Lower leg skin (tissue), 4 donors: ENCODE results near the gene OTOGL. TPM values are rescaled to one million over a fixed set of nuclear protein-coding genes. Genes with fewer than 3 reads are reported as not detected.
A peak's percentile ranks its signal among the peaks of the same experiment; 100 is the strongest.

Source experiments
- DNase-seq, 2 donors: peaks; one replicate each; pipeline ENCODE4 v3.0.0-alpha.2; 2019; ENCODE audit warnings: low spot score in 2 of 2
- H3K4me3 ChIP-seq: fragments of 200-600 bp; sonication (generic); 2 replicates; pipeline ENCODE4 v1.5.1; 2017; ENCODE audit warnings: mild to moderate bottlenecking, low read depth; ENCODE audit not compliant: poor library complexity, severe bottlenecking
- POLR2A ChIP-seq, 2 donors: fragments of 450-650 bp; IDR thresholded peaks; one replicate each; pipeline ENCODE4 v1.6.1; 2016 to 2017; ENCODE audit warnings: antibody characterized with exemption in 2 of 2, mild to moderate bottlenecking in 1 of 2, moderate library complexity in 1 of 2
- WGBS, 2 donors: methylation state at CpG; one replicate each; pipeline ENCODE4 v1.1.5; 2018; 5-methylcytosine and 5-hydroxymethylcytosine counted together
- intact Hi-C: fragments of 100-400 bp; cut with DNase I; formaldehyde crosslinking; loops from one replicate; pipeline ENCODE4 v1.15.0; 2023; ENCODE audit warnings: low total_unique reads
- total RNA-seq, 4 donors: library from RNA; depleted of rRNA; stranded (reverse); fragments of >200 nt; gene quantifications; one replicate each; pipeline ENCODE4 v1.1.0, GENCODE V29; 2016
- TF ChIP-seq, protein P1 (sequence below), 3 donors: fragments of 450-650 bp; IDR thresholded peaks; one replicate each; pipeline ENCODE4 v1.5.1; 2016; ENCODE audit warnings: antibody characterized with exemption in 3 of 3, mild to moderate bottlenecking in 3 of 3, moderate library complexity in 2 of 3

Gene OTOGL
- total RNA-seq, 4 donors from 2014 or later, result 0.06 to 0.56 (median 0.12) TPM

DNA sequence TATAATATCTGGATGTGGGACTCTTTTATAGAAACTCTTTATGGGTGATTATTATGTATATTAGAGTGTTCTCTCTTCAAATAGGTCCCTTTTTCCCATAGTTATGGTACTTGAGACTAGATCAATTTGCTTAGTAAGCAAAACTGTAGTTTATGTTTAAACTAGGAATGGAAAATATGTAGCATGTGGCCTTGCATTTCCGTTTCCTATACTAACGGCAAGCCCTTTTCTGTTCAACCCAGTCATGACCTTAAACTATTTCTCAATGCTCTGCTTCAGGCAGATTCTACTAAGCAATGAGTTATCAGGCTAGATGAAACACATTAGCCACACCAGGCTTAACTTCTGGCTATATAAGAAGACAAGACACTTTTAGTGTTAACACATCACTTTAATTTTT is 84.6 kb downstream of the OTOGL start:
- H3K4me3 ChIP-seq, result no peak overlapping the region
- 66 to 81% methylated on average over 2 of the region's 2 CpGs for WGBS, 2 donors
- no peak for TF ChIP-seq POLR2A (IDR thresholded peaks at IDR 0.05)
- TF ChIP-seq, protein P1, sequence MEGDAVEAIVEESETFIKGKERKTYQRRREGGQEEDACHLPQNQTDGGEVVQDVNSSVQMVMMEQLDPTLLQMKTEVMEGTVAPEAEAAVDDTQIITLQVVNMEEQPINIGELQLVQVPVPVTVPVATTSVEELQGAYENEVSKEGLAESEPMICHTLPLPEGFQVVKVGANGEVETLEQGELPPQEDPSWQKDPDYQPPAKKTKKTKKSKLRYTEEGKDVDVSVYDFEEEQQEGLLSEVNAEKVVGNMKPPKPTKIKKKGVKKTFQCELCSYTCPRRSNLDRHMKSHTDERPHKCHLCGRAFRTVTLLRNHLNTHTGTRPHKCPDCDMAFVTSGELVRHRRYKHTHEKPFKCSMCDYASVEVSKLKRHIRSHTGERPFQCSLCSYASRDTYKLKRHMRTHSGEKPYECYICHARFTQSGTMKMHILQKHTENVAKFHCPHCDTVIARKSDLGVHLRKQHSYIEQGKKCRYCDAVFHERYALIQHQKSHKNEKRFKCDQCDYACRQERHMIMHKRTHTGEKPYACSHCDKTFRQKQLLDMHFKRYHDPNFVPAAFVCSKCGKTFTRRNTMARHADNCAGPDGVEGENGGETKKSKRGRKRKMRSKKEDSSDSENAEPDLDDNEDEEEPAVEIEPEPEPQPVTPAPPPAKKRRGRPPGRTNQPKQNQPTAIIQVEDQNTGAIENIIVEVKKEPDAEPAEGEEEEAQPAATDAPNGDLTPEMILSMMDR (IDR thresholded peaks at IDR 0.05), result no peak
- intact Hi-C loops, result no loop called here
- DNase-seq, result no peak

DNA sequence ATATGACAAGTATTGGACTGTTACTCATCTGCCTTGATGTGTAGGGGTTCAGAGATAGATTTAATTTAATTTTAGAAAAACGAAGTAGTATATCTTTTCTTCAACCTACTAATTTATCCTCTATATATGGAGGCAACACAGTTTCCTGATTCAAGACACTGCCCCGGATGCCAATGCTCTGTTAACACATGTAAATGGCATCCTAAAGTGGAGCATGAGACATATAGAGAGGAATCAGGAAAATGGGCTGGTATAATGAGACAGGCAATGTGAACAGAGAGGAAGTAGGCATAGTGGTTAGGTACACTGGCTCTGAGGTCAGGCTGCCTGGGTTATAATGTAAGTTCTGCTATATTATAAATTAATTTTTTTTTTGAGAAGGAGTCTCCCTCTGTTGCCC is 85.6 kb downstream of the OTOGL start:
- intact Hi-C loops, result no loop called here
- TF ChIP-seq POLR2A (IDR thresholded peaks at IDR 0.05), result no peak
- TF ChIP-seq, protein P1 (IDR thresholded peaks at IDR 0.05), result no peak
- no peak for DNase-seq
- WGBS, 2 donors, result 43 to 45% methylated on average over 2 of the region's 2 CpGs
- H3K4me3 ChIP-seq, result no peak overlapping the region

DNA sequence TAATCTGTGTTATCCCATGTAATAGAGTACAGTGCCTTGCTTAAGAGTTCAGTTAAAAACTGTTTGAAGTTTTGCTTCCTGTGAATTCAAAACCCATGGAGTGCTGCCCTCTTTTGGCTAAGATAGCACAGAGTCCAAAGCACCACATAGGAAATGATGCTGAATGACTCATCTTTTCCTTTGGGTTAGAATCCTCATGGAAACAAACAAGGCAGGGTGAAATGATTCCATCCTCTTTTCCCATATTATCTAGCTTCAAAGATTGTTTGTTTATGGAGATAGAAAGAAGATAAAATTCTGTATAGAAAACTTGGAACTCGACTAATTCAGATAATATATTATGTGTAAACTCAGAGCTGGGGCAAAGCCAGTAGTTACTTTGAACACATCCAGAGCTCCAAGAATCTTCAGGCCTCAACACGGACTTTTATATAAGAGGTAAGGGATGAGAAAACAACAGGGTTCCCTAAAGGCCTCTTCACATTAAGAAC is 87.4 kb downstream of the OTOGL start:
- peak in 1 of 2 donors; percentile 62 for DNase-seq
- no peak overlapping the region for H3K4me3 ChIP-seq
- no peak for TF ChIP-seq POLR2A (IDR thresholded peaks at IDR 0.05)
- TF ChIP-seq, protein P1 (IDR thresholded peaks at IDR 0.05), result no peak
- intact Hi-C loops, result no loop called here
- 5 to 11% methylated on average over 2 of the region's 2 CpGs for WGBS, 2 donors

DNA sequence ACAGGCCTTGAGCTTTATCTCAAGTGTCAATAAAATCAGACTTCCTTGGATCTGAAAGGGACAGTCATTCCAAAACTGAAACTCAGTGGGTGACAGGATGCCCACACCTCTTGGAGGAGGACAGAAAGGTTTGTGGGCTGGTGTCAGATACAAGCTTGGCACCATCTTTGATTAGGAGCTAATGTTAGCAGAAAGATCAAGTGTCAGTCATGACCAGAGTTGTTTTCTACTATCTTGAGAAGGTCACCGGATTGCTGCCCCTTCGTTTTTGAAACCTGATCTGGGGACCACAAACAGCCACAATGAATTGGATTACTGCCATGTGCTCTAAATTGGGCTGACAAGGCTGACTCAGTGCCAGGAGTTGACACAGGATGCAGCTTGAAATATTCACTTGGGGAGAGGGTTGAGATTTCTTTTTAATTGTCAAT is 88.3 kb downstream of the OTOGL start:
- intact Hi-C loops, result no loop called here
- no peak overlapping the region for H3K4me3 ChIP-seq
- no peak for DNase-seq
- WGBS, 2 donors, result 35 to 63% methylated on average over 2 of the region's 2 CpGs
- TF ChIP-seq POLR2A (IDR thresholded peaks at IDR 0.05), result no peak
- TF ChIP-seq, protein P1 (IDR thresholded peaks at IDR 0.05), result no peak

DNA sequence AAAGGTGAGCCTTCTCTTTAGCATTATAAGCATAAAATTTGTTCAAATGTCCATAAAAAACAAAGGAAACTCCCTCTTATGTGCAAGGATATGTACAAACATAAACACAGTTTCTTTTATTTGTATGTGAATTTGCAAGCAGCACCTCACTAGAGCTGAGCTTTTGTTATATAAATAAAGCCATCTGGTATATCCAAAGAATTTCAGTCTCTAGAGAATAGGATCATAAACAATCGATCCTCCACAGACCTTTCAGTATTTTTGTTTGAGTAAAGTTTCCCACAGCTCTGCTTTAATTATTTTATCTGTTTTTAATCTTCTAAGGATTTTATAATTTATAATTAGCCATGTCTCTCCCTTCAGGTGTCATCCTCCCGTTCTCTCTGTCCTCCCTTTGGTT is 89.2 kb downstream of the OTOGL start:
- WGBS, 2 donors, result 73 to 76% methylated on average over 2 of the region's 2 CpGs
- TF ChIP-seq, protein P1 (IDR thresholded peaks at IDR 0.05), result no peak
- no peak for TF ChIP-seq POLR2A (IDR thresholded peaks at IDR 0.05)
- H3K4me3 ChIP-seq, result no peak overlapping the region
- intact Hi-C loops, result no loop called here
- no peak for DNase-seq

DNA sequence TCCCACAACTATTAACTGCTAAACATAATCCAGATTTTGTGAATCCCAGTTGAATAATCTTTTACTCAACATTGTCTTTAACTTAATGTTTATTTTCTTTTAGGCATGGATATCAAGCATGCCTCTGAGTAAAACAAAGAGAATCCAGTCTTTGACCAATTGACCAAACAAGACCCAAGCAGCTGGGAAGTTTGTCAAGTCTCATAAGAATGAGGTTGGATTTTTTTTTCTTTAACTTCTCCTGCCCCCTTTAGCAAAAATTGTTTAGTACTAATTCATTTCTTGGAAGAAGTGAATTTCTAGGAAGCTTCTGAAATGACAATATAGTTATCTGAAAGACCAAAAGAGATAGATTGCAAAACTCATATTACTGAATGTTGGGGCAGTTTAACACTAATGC is 89.9 kb downstream of the OTOGL start:
- DNase-seq, result no peak
- no peak for TF ChIP-seq POLR2A (IDR thresholded peaks at IDR 0.05)
- TF ChIP-seq, protein P1 (IDR thresholded peaks at IDR 0.05), result no peak
- intact Hi-C loops, result no loop called here
- no peak overlapping the region for H3K4me3 ChIP-seq
